ENCODE results near the gene SYCN. TPM values are rescaled to one million over a fixed set of nuclear protein-coding genes. Genes with fewer than 3 reads are reported as not detected.

Gene SYCN
- total RNA-seq, 2 donors from 2014 or later: not detected

DNA sequence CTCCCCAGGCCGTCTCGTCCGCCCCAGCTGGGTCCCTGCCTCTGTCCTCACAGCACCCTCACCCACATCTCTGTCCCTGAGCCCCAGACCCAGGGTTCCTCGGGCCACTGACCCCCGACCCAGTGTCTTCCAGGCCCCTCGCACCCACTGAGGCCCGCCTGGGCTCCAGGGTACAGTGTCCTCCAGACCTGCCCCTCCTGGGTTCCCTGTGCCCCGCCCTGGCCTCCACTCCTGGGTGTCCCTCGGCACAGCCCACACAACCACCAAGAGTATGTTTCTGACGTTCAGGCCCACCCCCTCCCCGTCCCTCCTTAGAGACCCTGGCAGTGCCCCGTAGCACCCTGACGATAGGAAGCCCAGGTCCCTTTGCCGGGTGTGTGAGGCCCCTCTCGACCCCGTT, 29.9 kb downstream of the SYCN start:
- Histone ChIP-seq H3K9me3 (no peaks in the 10 kb centered on the region), H3K27me3 (replicated peaks; ENCODE audit: insufficient read depth) (no peaks in the 10 kb centered on the region), H3K4me1 (ENCODE audit: control insufficient read depth in 1 of 2, low read depth in 2 of 2) (peaks cover 0 to 12% of the 10 kb centered on the region in 2 donors), H3K4me3 (no peak overlapping the region), H3K36me3 (peaks cover 38% of the 10 kb centered on the region), H3K27ac (no peak overlapping the region)
- DNase-seq (ENCODE audit: low spot score) (no peak), ATAC-seq (ENCODE audit: insufficient number of reproducible peaks, low FRiP score, low read depth) (no peak)
- TF ChIP-seq, protein P1, sequence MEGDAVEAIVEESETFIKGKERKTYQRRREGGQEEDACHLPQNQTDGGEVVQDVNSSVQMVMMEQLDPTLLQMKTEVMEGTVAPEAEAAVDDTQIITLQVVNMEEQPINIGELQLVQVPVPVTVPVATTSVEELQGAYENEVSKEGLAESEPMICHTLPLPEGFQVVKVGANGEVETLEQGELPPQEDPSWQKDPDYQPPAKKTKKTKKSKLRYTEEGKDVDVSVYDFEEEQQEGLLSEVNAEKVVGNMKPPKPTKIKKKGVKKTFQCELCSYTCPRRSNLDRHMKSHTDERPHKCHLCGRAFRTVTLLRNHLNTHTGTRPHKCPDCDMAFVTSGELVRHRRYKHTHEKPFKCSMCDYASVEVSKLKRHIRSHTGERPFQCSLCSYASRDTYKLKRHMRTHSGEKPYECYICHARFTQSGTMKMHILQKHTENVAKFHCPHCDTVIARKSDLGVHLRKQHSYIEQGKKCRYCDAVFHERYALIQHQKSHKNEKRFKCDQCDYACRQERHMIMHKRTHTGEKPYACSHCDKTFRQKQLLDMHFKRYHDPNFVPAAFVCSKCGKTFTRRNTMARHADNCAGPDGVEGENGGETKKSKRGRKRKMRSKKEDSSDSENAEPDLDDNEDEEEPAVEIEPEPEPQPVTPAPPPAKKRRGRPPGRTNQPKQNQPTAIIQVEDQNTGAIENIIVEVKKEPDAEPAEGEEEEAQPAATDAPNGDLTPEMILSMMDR (IDR thresholded peaks at IDR 0.05): no peak

DNA sequence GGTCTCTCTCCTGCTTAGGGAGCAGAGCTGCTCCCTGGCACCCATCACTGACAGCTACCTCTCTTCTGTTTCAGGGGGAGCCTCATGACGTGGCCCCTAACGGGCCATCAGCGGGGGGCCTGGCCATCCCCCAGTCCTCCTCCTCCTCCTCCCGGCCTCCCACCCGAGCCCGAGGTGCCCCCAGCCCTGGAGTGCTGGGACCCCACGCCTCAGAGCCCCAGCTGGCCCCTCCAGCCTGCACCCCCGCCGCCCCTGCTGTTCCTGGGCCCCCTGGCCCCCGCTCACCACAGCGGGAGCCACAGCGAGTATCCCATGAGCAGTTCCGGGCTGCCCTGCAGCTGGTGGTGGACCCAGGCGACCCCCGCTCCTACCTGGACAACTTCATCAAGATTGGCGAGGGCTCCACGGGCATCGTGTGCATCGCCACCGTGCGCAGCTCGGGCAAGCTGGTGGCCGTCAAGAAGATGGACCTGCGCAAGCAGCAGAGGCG, 30.5 kb downstream of the SYCN start:
- Histone ChIP-seq H3K9me3 (no peaks in the 10 kb centered on the region), H3K4me1 (ENCODE audit: control insufficient read depth in 1 of 2, low read depth in 2 of 2) (peaks cover 0 to 12% of the 10 kb centered on the region in 2 donors), H3K36me3 (peaks cover 35% of the 10 kb centered on the region), H3K27me3 (replicated peaks; ENCODE audit: insufficient read depth) (no peaks in the 10 kb centered on the region), H3K27ac (no peak overlapping the region), H3K4me3 (no peak overlapping the region)
- TF ChIP-seq, protein P1 (IDR thresholded peaks at IDR 0.05): no peak
- DNase-seq (ENCODE audit: low spot score): no peak
- no peak for ATAC-seq (ENCODE audit: insufficient number of reproducible peaks, low FRiP score, low read depth)

DNA sequence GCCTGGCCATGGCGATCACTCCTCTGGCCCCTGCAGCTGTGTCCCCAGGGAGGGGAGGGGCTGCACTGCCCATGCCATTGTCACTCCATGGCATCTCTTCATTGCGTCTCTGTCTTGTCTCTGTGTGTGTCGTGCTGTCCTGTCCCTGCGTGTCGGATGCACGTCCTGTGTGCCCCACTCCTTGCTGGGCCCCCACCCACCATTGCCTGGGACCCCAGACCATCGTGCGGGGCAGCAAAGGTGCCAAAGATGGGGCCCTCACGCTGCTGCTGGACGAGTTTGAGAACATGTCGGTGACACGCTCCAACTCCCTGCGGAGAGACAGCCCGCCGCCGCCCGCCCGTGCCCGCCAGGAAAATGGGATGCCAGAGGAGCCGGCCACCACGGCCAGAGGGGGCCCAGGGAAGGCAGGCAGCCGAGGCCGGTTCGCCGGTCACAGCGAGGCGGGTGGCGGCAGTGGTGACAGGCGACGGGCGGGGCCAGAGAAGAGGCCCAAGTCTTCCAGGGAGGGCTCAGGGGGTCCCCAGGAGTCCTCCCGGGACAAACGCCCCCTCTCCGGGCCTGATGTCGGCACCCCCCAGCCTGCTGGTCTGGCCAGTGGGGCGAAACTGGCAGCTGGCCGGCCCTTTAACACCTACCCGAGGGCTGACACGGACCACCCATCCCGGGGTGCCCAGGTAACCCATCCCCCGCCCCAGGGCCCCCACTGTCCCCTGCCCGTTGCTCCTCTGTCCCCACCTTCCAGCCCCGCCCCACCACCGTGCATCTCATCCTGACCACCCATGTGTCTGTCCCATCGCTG, 31.2 kb downstream of the SYCN start:
- no peak for DNase-seq (ENCODE audit: low spot score)
- H3K4me1 ChIP-seq (ENCODE audit: control insufficient read depth in 1 of 2, low read depth in 2 of 2): peaks cover 0 to 12% of the 10 kb centered on the region in 2 donors
- H3K4me3 ChIP-seq: no peak overlapping the region
- H3K27me3 ChIP-seq (replicated peaks; ENCODE audit: insufficient read depth): no peaks in the 10 kb centered on the region
- H3K27ac ChIP-seq: no peak overlapping the region
- peaks cover 28% of the 10 kb centered on the region for H3K36me3 ChIP-seq
- H3K9me3 ChIP-seq: no peaks in the 10 kb centered on the region
- TF ChIP-seq, protein P1 (IDR thresholded peaks at IDR 0.05): no peak
- ATAC-seq (ENCODE audit: insufficient number of reproducible peaks, low FRiP score, low read depth): no peak

DNA sequence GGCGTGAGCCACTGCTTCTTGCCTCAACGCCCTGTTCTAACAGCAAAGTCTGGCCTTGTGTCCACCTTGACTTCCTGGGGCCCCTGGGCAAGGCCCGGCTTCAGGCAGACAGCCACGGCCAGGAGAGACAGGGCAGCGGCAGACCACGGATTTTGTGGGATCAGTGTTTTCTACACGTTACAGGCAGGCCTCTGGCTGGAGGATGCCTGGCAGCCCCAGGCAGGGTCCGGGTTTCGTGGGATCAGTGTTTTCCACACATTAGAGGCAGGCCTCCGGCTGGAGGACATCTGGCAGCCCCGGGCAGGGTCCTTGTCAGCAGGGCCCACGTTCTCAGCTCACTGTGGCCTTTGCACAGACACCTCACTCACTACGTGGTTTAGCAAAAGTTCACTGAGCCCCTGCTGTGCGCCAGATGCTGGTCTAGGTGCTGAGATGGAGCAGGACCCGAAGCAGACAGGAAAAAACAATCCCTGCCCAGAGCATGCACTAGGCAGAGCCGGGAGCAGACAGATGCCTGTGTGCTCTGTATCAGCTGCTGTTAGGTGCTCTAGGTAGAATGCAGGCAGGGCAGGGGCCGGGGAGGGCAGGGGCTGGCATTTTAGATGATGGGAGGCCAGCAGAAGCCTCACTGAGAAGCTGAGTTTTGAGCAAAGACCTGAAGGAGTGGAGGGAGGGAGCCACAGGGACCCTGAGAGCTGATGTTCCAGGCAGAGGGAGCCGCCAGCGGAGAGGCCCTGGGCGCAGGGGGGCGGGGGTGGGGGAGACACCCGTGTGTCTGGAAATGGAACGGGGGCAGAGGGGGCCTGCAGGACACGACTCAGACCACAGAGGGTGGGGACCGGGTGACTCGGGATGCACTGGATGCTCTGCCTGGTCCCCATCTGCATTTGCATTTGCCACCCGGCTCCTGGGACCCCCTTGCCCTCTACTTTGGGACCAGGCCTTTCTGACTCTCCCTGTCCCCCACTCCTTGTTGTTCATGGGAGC, 32.3 kb downstream of the SYCN start:
- Histone ChIP-seq H3K4me1 (ENCODE audit: control insufficient read depth in 1 of 2, low read depth in 2 of 2) (peaks cover 5 to 23% of the 10 kb centered on the region in 2 donors), H3K27me3 (replicated peaks; ENCODE audit: insufficient read depth) (no peaks in the 10 kb centered on the region), H3K27ac (no peak overlapping the region), H3K36me3 (peaks cover 25% of the 10 kb centered on the region), H3K9me3 (no peaks in the 10 kb centered on the region), H3K4me3 (no peak overlapping the region)
- ATAC-seq (ENCODE audit: insufficient number of reproducible peaks, low FRiP score, low read depth): no peak
- TF ChIP-seq, protein P1 (IDR thresholded peaks at IDR 0.05): no peak
- DNase-seq (ENCODE audit: low spot score): no peak

Measured in thoracic aorta (tissue), 2 donors.